Fibroblast of pulmonary artery (primary cell): Measurements from ENCODE around the gene TGM2.

Experiments used
- DNase-seq: peaks from one replicate; pipeline ENCODE4 v3.0.0-alpha.2; 2010; ENCODE audit warnings: low read depth
- H3K4me3 ChIP-seq: replicated peaks from 2 replicates; pipeline ENCODE4 v1.5.1; 2011; ENCODE audit warnings: low read depth, mild to moderate bottlenecking, control low read depth, low read length, moderate library complexity
- TF ChIP-seq, protein P1 (sequence below): IDR thresholded peaks from 2 replicates; pipeline ENCODE4 v1.5.1; 2011; ENCODE audit warnings: mild to moderate bottlenecking, control low read depth, low read length, inconsistent platforms; ENCODE audit errors: missing control alignments

The TGM2 gene

DNA sequence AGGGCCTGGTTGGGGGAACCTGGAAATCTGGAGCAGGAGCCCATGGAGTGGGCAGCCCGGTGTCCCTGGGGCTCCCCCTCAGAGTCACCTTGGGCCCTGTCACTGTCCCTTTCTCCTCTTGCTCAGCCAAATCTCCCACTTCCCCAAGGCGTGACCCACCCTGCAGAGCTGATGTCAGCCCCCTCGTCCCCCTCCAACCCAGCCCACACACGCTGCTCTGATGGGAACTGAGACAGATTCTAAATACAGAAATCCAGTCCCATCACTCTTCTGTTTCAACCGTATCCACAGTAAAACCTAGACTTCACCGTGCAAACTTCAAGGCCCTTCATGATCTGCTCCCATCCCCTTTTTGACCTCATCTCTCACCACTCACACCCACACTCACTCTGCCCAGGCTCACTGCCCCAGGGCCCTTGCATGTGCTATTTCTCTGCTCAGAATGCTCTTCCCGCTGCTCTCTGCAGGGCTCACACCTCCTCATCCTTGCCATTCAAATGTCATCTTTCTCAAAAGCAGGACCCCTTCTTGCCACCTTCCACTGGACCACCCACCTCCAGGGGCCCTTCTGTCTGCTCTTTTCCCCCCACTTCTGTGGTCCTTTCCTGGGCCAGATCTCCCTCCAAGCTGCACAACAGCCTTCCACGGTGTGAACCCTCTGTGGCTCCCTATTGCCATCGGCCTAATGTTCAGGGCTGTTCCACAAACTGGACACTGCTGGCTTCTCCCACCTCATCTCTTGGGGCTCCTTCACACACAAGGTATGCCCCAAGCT lies 16.6 kb downstream of the TGM2 start:
- TF ChIP-seq, protein P1, sequence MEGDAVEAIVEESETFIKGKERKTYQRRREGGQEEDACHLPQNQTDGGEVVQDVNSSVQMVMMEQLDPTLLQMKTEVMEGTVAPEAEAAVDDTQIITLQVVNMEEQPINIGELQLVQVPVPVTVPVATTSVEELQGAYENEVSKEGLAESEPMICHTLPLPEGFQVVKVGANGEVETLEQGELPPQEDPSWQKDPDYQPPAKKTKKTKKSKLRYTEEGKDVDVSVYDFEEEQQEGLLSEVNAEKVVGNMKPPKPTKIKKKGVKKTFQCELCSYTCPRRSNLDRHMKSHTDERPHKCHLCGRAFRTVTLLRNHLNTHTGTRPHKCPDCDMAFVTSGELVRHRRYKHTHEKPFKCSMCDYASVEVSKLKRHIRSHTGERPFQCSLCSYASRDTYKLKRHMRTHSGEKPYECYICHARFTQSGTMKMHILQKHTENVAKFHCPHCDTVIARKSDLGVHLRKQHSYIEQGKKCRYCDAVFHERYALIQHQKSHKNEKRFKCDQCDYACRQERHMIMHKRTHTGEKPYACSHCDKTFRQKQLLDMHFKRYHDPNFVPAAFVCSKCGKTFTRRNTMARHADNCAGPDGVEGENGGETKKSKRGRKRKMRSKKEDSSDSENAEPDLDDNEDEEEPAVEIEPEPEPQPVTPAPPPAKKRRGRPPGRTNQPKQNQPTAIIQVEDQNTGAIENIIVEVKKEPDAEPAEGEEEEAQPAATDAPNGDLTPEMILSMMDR, result no peak
- DNase-seq, result no peak
- H3K4me3 ChIP-seq, result no peak overlapping the region

DNA sequence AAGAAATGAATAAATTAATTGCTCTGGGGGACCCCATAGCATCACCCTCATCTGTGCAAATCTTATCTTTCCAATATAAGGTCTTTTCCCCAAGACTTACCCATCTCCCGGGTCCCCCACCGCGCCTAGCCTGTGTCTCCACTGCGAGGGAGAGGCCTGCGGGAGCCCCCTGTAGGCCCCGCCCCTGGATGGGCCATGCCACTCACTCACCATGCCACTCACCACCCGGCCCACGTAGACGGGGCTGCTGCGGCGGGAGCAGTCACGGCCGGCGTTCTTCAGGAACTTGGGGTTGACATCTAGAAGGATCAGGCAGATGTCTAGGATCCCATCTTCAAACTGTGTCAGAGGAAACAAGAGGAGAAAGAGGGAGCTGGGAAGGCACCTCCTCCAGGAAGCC lies 17.3 kb downstream of the TGM2 start:
- DNase-seq, result no peak
- TF ChIP-seq, protein P1, result no peak
- no peak overlapping the region for H3K4me3 ChIP-seq

DNA sequence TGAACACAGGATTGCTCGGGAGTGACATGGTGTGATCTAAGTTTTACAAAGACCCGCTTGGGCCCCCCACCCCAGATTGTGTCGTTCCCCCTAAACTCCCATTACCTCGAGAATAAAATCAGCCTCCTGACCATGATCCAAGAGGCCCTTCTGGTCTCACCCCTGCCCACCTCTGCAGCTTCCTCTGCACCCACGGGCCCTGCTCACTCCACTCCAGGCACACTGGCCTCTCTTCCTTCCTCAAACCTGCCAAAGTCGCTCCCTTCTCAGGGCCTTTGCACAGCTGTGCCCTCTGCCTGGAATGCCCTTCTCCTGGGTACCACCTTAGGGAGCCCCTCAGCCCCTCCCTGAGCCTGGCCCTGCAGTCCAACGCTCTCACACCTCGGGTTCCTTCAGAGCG lies 17.9 kb downstream of the TGM2 start:
- no peak for DNase-seq
- no peak overlapping the region for H3K4me3 ChIP-seq
- TF ChIP-seq, protein P1, result no peak

DNA sequence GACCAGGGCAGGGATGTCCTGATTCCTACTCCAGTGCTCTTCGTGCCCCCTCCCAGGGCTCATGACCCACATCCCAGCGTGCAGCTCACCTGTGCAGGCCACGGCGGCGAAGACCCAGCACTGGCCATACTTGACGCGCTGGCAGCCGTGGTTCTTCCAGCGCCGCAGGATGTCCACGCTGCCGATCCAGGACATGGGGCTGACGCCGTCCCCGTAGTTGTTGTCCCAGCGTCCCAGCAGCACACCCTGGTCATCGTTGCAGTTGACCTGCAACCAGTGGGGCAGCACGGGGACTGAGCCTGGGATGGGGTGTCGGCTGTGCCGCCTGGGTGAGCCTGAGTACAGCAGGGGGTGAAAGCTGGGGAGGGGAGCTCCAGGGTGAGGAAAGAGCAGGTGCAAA lies 18.4 kb downstream of the TGM2 start:
- no peak overlapping the region for H3K4me3 ChIP-seq
- TF ChIP-seq, protein P1, result no peak
- DNase-seq, result no peak

DNA sequence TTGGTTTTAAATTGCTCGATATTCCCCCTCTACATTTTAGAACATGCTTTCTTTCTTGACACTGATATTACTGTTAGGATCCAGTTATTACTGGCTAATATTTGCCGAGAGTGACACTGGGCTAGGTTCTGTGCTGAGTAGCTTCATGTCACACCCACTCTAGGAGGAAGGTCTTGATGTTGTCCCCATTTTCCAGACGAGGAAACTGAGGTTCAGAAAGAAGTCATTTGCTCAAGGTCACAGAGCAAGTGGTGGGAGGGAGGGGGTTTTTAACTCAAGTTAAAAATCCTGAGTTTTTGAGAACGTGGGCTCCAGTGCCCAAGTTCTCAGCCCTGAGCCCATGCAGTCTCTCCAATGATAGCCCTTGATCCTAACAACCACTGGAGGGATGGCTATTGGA lies 18.9 kb downstream of the TGM2 start:
- TF ChIP-seq, protein P1, result no peak
- H3K4me3 ChIP-seq, result no peak overlapping the region
- DNase-seq, result no peak

DNA sequence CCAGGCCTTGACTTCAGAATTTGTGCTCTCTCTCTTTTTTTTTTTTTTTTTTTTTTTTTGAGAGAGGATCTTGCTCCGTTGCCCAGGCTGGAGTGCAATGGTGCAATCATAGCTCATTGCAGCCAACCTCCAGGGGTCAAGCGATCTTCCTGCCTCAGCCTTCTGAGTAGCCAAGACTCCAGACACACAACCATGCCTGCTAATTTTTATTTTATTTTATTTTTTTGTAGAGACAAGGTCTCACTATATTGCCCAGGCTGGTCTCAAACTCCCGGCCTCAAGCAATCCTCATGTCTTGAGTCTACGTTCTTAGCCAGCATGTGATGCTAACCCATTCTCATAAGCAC lies 19.4 kb downstream of the TGM2 start:
- DNase-seq, result no peak
- H3K4me3 ChIP-seq, result no peak overlapping the region
- TF ChIP-seq, protein P1, result no peak
